Keratinocyte (primary cell): ENCODE measurements around the gene RAI1. TPM values are rescaled to one million over a fixed set of nuclear protein-coding genes. Genes with fewer than 3 reads are reported as not detected.

Experiments used
- DNase-seq: peaks from one replicate; pipeline ENCODE4 v3.0.0-alpha.2; 2011; ENCODE audit warnings: low read depth, missing footprints, low spot score
- FAIRE-seq: peaks from 2 replicates; lab custom pipeline; 2011; peaks lifted over from hg19 to GRCh38; lab: Jason Lieb, UNC
- H2AFZ ChIP-seq: 2 replicates; pipeline ENCODE4 v1.6.0; 2012; ENCODE audit warnings: low read length, control low read depth, inconsistent platforms; ENCODE audit not compliant: control insufficient read depth
- H3K27ac ChIP-seq: 2 replicates; pipeline ENCODE4 v1.5.1; 2011; ENCODE audit warnings: low read length; ENCODE audit not compliant: control insufficient read depth, insufficient read depth
- H3K27me3 ChIP-seq: 3 replicates; pipeline ENCODE4 v1.6.0; 2011; ENCODE audit warnings: low read length; ENCODE audit not compliant: control insufficient read depth, insufficient read depth; ENCODE audit errors: extremely low read depth
- H3K36me3 ChIP-seq, 2 experiments: 2 replicates in 1 of 2; 3 replicates in 1 of 2; pipeline ENCODE4 v1.5.1; 2011; ENCODE audit warnings: low read length in 2 of 2, mild to moderate bottlenecking in 1 of 2; ENCODE audit not compliant: control insufficient read depth in 2 of 2, insufficient read depth in 2 of 2; ENCODE audit errors: extremely low read depth in 1 of 2
- H3K4me1 ChIP-seq: 3 replicates; pipeline ENCODE4 v1.5.1; 2011; ENCODE audit warnings: low read length; ENCODE audit not compliant: control insufficient read depth, insufficient read depth; ENCODE audit errors: extremely low read depth
- H3K4me2 ChIP-seq: 3 replicates; pipeline ENCODE4 v1.6.0; 2011; ENCODE audit warnings: low read depth, low read length; ENCODE audit not compliant: control insufficient read depth, insufficient read depth; ENCODE audit errors: extremely low read depth
- H3K4me3 ChIP-seq, 3 experiments: fragments of 200-600 bp in 1 of 3; sonication (generic) in 1 of 3; 2 replicates in 2 of 3; 3 replicates in 1 of 3; pipeline ENCODE4 v1.5.1; 2011 to 2016; ENCODE audit warnings: low read length in 3 of 3, mild to moderate bottlenecking in 3 of 3, control low read depth in 2 of 3, inconsistent platforms in 1 of 3, low read depth in 1 of 3, mixed read lengths in 1 of 3, mixed run types in 1 of 3, moderate library complexity in 1 of 3; ENCODE audit not compliant: control insufficient read depth in 2 of 3, insufficient read depth in 2 of 3; ENCODE audit errors: extremely low read depth in 1 of 3
- H3K79me2 ChIP-seq: 2 replicates; pipeline ENCODE4 v1.6.0; 2012; ENCODE audit warnings: low read length; ENCODE audit not compliant: control insufficient read depth, insufficient read depth
- H3K9ac ChIP-seq: 3 replicates; pipeline ENCODE4 v1.6.0; 2011; ENCODE audit warnings: low read length; ENCODE audit not compliant: control insufficient read depth, insufficient read depth; ENCODE audit errors: extremely low read depth
- H3K9me1 ChIP-seq: 3 replicates; pipeline ENCODE4 v1.6.0; 2011; ENCODE audit warnings: low read length; ENCODE audit not compliant: control insufficient read depth, insufficient read depth; ENCODE audit errors: extremely low read depth
- H3K9me3 ChIP-seq: 2 replicates; pipeline ENCODE4 v1.5.1; 2012; ENCODE audit warnings: low read depth, low read length; ENCODE audit not compliant: control insufficient read depth
- H4K20me1 ChIP-seq: 3 replicates; pipeline ENCODE4 v1.6.0; 2011; ENCODE audit warnings: low read length; ENCODE audit not compliant: control insufficient read depth, insufficient read depth; ENCODE audit errors: extremely low read depth
- EZH2 ChIP-seq: IDR thresholded peaks from one replicate; pipeline ENCODE4 v1.6.1; 2012; ENCODE audit warnings: inconsistent platforms, mild to moderate bottlenecking, low read length, moderate library complexity
- dilution Hi-C: fragments of 300-500 bp; cut with MboI; formaldehyde crosslinking; loops from one replicate; pipeline ENCODE4 v1.7.0; 2020; ENCODE audit warnings: low sequenced_read_pairs; ENCODE audit not compliant: extremely low pct_ligation_motif_present
- polyA plus RNA-seq, 5 experiments: library from polyadenylated mRNA; depleted of rRNA in 3 of 5; stranded (reverse) in 3 of 5; stranded (forward) in 1 of 5; unstranded in 1 of 5; fragments of >200 nt; gene quantifications; 1 replicate in 1 of 5; 2 replicates in 3 of 5; 3 replicates in 1 of 5; pipeline versions ENCODE4 v1.2.1 to v1.2.3, GENCODE V29; 2011 to 2012; ENCODE audit warnings: missing spikeins in 2 of 5, low read depth in 1 of 5, low replicate concordance in 1 of 5
- TF ChIP-seq, protein P1 (sequence below), 3 experiments: IDR thresholded peaks in 1 of 3; conservative IDR thresholded peaks in 1 of 3; optimal IDR thresholded peaks in 1 of 3; 2 replicates in 2 of 3; 3 replicates in 1 of 3; pipeline versions ENCODE3 to v1.5.1; 2011; ENCODE audit warnings: low read length in 3 of 3, mild to moderate bottlenecking in 3 of 3, moderate library complexity in 2 of 3, control low read depth in 1 of 3, inconsistent platforms in 1 of 3; ENCODE audit not compliant: insufficient read depth in 2 of 3; ENCODE audit errors: extremely low read depth in 1 of 3

RAI1 gene
- polyA plus RNA-seq, 1 donor (not counting 4 experiments of a cell fraction or from before 2014, with no cell fraction given), result 2.6 TPM

GRCh38 chr17:17730250-17730935 lies 49.1 kb downstream of the RAI1 start:
- no peak overlapping the region for H3K27ac ChIP-seq
- H3K27me3 ChIP-seq, result no peaks in the 10 kb centered on the region
- H3K9ac ChIP-seq, result no peak overlapping the region
- H3K4me3 ChIP-seq, result no peak overlapping the region
- H3K9me1 ChIP-seq, result peaks cover 10% of the 10 kb centered on the region
- H3K36me3 ChIP-seq, result peaks cover 5 to 6% of the 10 kb centered on the region in 2 experiments
- H3K9me3 ChIP-seq, result no peaks in the 10 kb centered on the region
- no peak overlapping the region for H2AFZ ChIP-seq
- dilution Hi-C loops, result no loop called here
- no peak overlapping the region for H3K4me2 ChIP-seq
- peaks cover 37% of the 10 kb centered on the region for H3K4me1 ChIP-seq
- peaks cover 39% of the 10 kb centered on the region for H4K20me1 ChIP-seq
- H3K79me2 ChIP-seq, result peaks cover 72% of the 10 kb centered on the region
- DNase-seq (no peak), FAIRE-seq (no peak)
- TF ChIP-seq EZH2, result no peak
- TF ChIP-seq, protein P1, sequence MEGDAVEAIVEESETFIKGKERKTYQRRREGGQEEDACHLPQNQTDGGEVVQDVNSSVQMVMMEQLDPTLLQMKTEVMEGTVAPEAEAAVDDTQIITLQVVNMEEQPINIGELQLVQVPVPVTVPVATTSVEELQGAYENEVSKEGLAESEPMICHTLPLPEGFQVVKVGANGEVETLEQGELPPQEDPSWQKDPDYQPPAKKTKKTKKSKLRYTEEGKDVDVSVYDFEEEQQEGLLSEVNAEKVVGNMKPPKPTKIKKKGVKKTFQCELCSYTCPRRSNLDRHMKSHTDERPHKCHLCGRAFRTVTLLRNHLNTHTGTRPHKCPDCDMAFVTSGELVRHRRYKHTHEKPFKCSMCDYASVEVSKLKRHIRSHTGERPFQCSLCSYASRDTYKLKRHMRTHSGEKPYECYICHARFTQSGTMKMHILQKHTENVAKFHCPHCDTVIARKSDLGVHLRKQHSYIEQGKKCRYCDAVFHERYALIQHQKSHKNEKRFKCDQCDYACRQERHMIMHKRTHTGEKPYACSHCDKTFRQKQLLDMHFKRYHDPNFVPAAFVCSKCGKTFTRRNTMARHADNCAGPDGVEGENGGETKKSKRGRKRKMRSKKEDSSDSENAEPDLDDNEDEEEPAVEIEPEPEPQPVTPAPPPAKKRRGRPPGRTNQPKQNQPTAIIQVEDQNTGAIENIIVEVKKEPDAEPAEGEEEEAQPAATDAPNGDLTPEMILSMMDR (optimal IDR thresholded peaks at IDR 0.05 in 1 of 3, IDR thresholded peaks at IDR 0.05 in 1 of 3, conservative IDR thresholded peaks at IDR 0.05 in 1 of 3; ENCODE audit: extremely low read depth in 1 of 3, insufficient read depth in 2 of 3, low read length in 3 of 3), result no peak

DNA sequence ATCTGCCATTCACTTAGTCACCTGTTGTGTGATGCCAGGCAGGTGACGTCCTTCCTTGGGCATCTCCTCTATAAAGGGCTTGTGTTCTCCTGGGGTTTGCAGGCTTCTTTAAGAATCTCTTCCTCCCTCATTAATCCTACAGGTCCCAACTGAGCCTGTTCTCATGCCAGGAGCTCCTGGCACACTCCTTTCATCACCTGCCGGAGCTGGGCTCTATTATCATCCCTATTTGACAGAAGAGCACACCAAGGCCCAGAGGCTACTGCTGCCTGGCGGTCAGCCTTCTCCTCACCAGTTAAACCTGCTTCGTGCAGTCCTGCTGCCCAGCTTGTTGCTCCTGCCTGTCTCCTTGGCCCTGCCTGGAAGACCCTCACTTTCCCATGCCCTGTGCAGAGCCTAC lies 51.2 kb downstream of the RAI1 start:
- Histone ChIP-seq H3K9ac (peak overlapping the region; percentile 23), H3K36me3 (peaks cover 2 to 4% of the 10 kb centered on the region in 2 experiments), H4K20me1 (peaks cover 30% of the 10 kb centered on the region), H3K4me2 (no peak overlapping the region), H3K4me3 (no peak overlapping the region), H3K27me3 (no peaks in the 10 kb centered on the region), H3K9me3 (no peaks in the 10 kb centered on the region), H2AFZ (no peak overlapping the region), H3K4me1 (peaks cover 41% of the 10 kb centered on the region), H3K79me2 (peaks cover 83% of the 10 kb centered on the region), H3K27ac (no peak overlapping the region), H3K9me1 (peaks cover 10% of the 10 kb centered on the region)
- no peak for FAIRE-seq
- dilution Hi-C loops, result no loop called here
- no peak for TF ChIP-seq EZH2
- TF ChIP-seq, protein P1 (optimal IDR thresholded peaks at IDR 0.05 in 1 of 3, IDR thresholded peaks at IDR 0.05 in 1 of 3, conservative IDR thresholded peaks at IDR 0.05 in 1 of 3; ENCODE audit: extremely low read depth in 1 of 3, insufficient read depth in 2 of 3, low read length in 3 of 3), result no peak
- no peak for DNase-seq
